Left ventricle myocardium inferior (tissue), 1 donor: ENCODE measurements around the gene C14orf93. TPM values are rescaled to one million over a fixed set of nuclear protein-coding genes. Genes with fewer than 3 reads are reported as not detected.

Experiments
- DNase-seq: peaks from one replicate; pipeline ENCODE4 v3.0.0-alpha.2; 2020
- H3K27ac ChIP-seq: fragments of 200-600 bp; replicated peaks from 2 replicates; pipeline ENCODE4 v1.8.0; 2021
- H3K27me3 ChIP-seq: fragments of 200-600 bp; 2 replicates; pipeline ENCODE4 v1.8.0; 2021; ENCODE audit warnings: low read depth
- H3K36me3 ChIP-seq: fragments of 200-600 bp; 2 replicates; pipeline ENCODE4 v1.8.0; 2021
- H3K4me1 ChIP-seq: fragments of 200-600 bp; 2 replicates; pipeline ENCODE4 v1.8.0; 2021
- H3K4me3 ChIP-seq: fragments of 200-600 bp; 2 replicates; pipeline ENCODE4 v1.8.0; 2021; ENCODE audit warnings: mild to moderate bottlenecking, moderate library complexity
- H3K9me3 ChIP-seq: fragments of 200-600 bp; replicated peaks from 2 replicates; pipeline ENCODE4 v1.8.0; 2021
- intact Hi-C: fragments of 100-400 bp; cut with micrococcal nuclease; formaldehyde crosslinking; loops from one replicate; pipeline ENCODE4 v1.11.0; 2022
- long read RNA-seq: library from polyadenylated mRNA; unstranded; transcript quantifications from one replicate; pipeline ENCODE4 v2.0.0, GENCODE V29; 2021
- total RNA-seq: library from RNA; stranded (reverse); fragmentation: NEBNext Ultra II Directional; extraction: Animal tissue kit (Norgen Biotek cat#: 25700); gene quantifications from one replicate; pipeline ENCODE4 v1.2.1, GENCODE V29; 2021
- TF ChIP-seq, protein P1 (sequence below): fragments of 200-600 bp; IDR thresholded peaks from 2 replicates; pipeline ENCODE4 v1.8.0; 2021; ENCODE audit warnings: antibody characterized with exemption, mild to moderate bottlenecking, borderline replicate concordance
- donor health status: DM: no; HTN: yes; CAD: no; lungs with severe emphysema.

C14orf93 gene, protein sequence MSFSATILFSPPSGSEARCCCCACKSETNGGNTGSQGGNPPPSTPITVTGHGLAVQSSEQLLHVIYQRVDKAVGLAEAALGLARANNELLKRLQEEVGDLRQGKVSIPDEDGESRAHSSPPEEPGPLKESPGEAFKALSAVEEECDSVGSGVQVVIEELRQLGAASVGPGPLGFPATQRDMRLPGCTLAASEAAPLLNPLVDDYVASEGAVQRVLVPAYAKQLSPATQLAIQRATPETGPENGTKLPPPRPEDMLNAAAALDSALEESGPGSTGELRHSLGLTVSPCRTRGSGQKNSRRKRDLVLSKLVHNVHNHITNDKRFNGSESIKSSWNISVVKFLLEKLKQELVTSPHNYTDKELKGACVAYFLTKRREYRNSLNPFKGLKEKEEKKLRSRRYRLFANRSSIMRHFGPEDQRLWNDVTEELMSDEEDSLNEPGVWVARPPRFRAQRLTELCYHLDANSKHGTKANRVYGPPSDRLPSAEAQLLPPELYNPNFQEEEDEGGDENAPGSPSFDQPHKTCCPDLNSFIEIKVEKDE
- total RNA-seq: 4.9 TPM
- long read RNA-seq, partial matches to known transcripts: 0 of 4 reads
- long read RNA-seq, other reads (novel, unspliced or antisense): 0 of 4 reads

DNA sequence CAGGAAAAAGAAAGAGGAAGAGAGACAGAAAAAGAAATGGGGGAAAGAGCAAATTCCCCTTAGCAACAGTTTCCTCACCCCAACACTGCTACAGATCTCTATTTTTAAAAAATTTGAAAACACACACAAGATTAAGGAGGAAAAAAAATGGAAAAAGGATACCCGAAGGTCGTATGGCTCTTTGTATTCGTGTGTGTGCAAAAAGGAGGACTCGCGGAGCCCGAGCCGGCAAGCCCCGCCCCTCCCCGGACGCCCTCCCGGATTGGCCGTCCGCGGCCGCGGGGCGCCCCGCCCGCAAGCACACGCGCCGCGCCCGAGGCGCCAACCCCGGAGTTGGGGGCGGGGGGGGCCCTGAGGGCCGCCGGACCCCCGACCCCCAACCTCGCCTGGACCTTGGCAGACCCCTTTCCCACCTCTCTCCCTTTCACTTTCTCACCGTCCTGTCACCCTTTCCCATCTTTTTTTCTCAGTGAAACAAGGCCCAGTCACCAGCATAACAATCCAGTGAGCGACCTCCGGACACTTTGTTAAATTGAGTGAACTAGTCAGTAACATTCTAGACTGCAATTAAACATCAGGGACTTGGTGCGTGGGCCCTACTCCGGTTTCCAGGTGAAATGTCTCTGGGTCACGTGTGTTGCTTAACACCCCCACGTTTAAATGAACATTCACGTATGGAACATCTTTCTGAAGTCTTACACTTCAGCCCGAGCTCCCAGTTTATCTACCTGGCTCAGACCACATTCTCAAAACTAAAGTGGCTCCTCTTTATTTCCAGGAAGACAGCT, at the start of gene C14orf93:
Gene C14orf93 (minus strand): TSS at position 205 of the 788 bp plus-strand sequence. CDS start 11,120 bp downstream, outside the sequence.
- Histone ChIP-seq H3K27me3 (no peaks in the 10 kb centered on the region), H3K36me3 (no peaks in the 10 kb centered on the region), H3K4me1 (peaks cover 38% of the 10 kb centered on the region), H3K27ac (peak within 1 kb of the TSS; percentile 82), H3K4me3 (peak within 1 kb of the TSS; percentile 67), H3K9me3 (no peaks in the 10 kb centered on the region)
- TF ChIP-seq, protein P1, sequence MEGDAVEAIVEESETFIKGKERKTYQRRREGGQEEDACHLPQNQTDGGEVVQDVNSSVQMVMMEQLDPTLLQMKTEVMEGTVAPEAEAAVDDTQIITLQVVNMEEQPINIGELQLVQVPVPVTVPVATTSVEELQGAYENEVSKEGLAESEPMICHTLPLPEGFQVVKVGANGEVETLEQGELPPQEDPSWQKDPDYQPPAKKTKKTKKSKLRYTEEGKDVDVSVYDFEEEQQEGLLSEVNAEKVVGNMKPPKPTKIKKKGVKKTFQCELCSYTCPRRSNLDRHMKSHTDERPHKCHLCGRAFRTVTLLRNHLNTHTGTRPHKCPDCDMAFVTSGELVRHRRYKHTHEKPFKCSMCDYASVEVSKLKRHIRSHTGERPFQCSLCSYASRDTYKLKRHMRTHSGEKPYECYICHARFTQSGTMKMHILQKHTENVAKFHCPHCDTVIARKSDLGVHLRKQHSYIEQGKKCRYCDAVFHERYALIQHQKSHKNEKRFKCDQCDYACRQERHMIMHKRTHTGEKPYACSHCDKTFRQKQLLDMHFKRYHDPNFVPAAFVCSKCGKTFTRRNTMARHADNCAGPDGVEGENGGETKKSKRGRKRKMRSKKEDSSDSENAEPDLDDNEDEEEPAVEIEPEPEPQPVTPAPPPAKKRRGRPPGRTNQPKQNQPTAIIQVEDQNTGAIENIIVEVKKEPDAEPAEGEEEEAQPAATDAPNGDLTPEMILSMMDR: no peak
- intact Hi-C loops: no loop called here
- DNase-seq: peak; percentile 86

GRCh38 chr14:23058654-23059504, 48.9 kb upstream of the C14orf93 start:
- Histone ChIP-seq H3K4me3 (no peak overlapping the region), H3K27me3 (no peaks in the 10 kb centered on the region), H3K36me3 (peaks cover 55% of the 10 kb centered on the region), H3K4me1 (peaks cover 42% of the 10 kb centered on the region), H3K9me3 (no peaks in the 10 kb centered on the region), H3K27ac (peak overlapping the region; percentile 80)
- TF ChIP-seq, protein P1: no peak
- no peak for DNase-seq
- intact Hi-C loops: loop anchor here (5.0 kb wide), 1 partner anchor 72 kb away; no protein-coding TSS in a partner anchor

- H3K36me3 ChIP-seq: peaks cover 46% of the 10 kb centered on the region
- H3K27me3 ChIP-seq: no peaks in the 10 kb centered on the region
- peak overlapping the region; percentile 84 for H3K4me3 ChIP-seq
- intact Hi-C loops: loop anchor here (5.0 kb wide), 1 partner anchor 71 kb away; no protein-coding TSS in a partner anchor
- DNase-seq: peak; percentile 86
- peaks cover 42% of the 10 kb centered on the region for H3K4me1 ChIP-seq
- H3K27ac ChIP-seq: peak overlapping the region; percentile 80
- TF ChIP-seq, protein P1: peak; percentile 97
- H3K9me3 ChIP-seq: no peaks in the 10 kb centered on the region
Measured at GRCh38 chr14:23057757-23058653, 48.1 kb upstream of the C14orf93 start.

DNA sequence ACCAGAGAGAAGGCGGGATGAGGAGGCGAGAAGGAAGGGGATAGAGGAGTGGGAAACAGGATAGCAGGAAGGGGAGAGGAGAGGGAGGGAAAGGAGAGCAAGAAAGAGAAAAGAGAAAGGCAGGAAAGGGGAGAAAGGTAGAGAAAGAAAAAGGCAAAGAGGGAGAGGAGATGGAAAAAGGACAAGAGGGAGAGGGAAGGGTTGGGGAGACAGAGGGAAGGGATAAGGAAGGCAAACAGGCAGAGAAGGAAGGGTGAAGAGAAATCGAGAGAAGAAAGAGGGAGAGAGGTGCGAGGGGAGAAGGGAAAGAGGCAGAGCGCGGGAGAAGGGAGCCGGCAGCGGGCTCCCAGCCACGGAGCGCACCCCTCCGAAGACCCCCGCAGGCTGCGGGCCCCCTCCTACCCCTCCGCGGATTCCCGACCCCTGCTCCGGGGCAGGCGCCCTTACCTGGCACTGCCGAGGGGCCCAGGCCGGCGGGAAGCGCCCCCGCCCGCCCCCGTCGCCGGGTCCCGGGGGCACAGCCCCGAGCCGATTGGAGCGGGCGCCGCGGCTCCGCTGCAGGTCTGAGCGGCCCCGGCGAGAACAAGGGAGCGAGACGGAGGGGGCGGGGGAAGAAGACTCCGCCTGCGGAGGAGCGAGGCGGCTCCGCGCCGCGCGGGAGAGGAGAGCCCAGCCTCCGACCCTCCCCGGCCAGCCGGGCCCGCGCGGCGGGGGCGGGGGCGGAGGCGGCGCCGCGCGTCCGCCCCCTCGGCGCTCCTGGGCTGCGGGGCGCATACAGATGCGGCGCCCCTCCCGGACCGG, 47.2 kb upstream of the C14orf93 start, which contains the start of gene CDH24:
Gene CDH24 (minus strand): TSS at position 565 of the 801 bp plus-strand sequence. CDS start 1,787 bp downstream, outside the sequence.
- intact Hi-C loops: loop anchor here (5.0 kb wide), 1 partner anchor 70 kb away; no protein-coding TSS in a partner anchor
- H3K27ac ChIP-seq: peak within 1 kb of the TSS; percentile 80
- no peaks in the 10 kb centered on the region for H3K27me3 ChIP-seq
- TF ChIP-seq, protein P1: no peak
- H3K4me1 ChIP-seq: peaks cover 34% of the 10 kb centered on the region
- H3K36me3 ChIP-seq: peaks cover 38% of the 10 kb centered on the region
- H3K9me3 ChIP-seq: no peaks in the 10 kb centered on the region
- DNase-seq: peak; percentile 75
- H3K4me3 ChIP-seq: peak within 1 kb of the TSS; percentile 84
